HepG2 (cell line): Measurements from ENCODE around the gene ADI1. TPM values are rescaled to one million over a fixed set of nuclear protein-coding genes. Genes with fewer than 3 reads are reported as not detected.

Experiments used
- FOXA3 ChIP-seq: IDR thresholded peaks from 2 replicates; pipeline ENCODE4 v1.6.1; 2016; ENCODE audit warnings: missing genetic modification reagents, missing compliant biosample characterization
- FOXK1 ChIP-seq: sonication (generic); formaldehyde crosslinking; IDR thresholded peaks from 2 replicates; pipeline ENCODE4 v1.4.0; 2020; ENCODE audit warnings: low read depth, missing genetic modification reagents, borderline replicate concordance
- FOXM1 ChIP-seq: sonication (generic); formaldehyde crosslinking; IDR thresholded peaks from 2 replicates; pipeline ENCODE4 v1.5.0; 2020; ENCODE audit warnings: missing genetic modification reagents
- HDAC1 ChIP-seq: sonication (generic); formaldehyde crosslinking; IDR thresholded peaks from 2 replicates; pipeline ENCODE4 v1.5.1; 2020; ENCODE audit warnings: mild to moderate bottlenecking, missing genetic modification reagents
- IKZF4 ChIP-seq: sonication (generic); formaldehyde crosslinking; IDR thresholded peaks from 2 replicates; pipeline ENCODE4 v1.5.1; 2020; ENCODE audit warnings: borderline replicate concordance, mild to moderate bottlenecking, low read depth, missing genetic modification reagents; ENCODE audit errors: not compliant biosample characterization
- KMT2B ChIP-seq: IDR thresholded peaks from 2 replicates; pipeline ENCODE4 v1.6.1; 2016; ENCODE audit warnings: missing genetic modification reagents, missing compliant biosample characterization
- MATR3 ChIP-seq: sonication (generic); formaldehyde crosslinking; IDR thresholded peaks from 2 replicates; pipeline ENCODE4 v1.4.0; 2020; ENCODE audit warnings: missing genetic modification reagents
- NCOA2 ChIP-seq: sonication (generic); formaldehyde crosslinking; IDR thresholded peaks from 2 replicates; pipeline ENCODE4 v1.8.0; 2022; ENCODE audit warnings: inconsistent platforms
- NFKB2 ChIP-seq: sonication (generic); formaldehyde crosslinking; IDR thresholded peaks from 2 replicates; pipeline ENCODE4 v1.4.0; 2020; ENCODE audit warnings: missing genetic modification reagents, borderline replicate concordance
- NR1H2 ChIP-seq: sonication (generic); formaldehyde crosslinking; IDR thresholded peaks from 2 replicates; pipeline ENCODE4 v1.8.1; 2022; ENCODE audit warnings: low read depth, missing genetic modification reagents, borderline replicate concordance
- PPARG ChIP-seq: conservative IDR thresholded peaks from 2 replicates; pipeline ENCODE4 v1.6.1; 2016; ENCODE audit warnings: missing biosample characterization, missing genetic modification reagents
- RELA ChIP-seq: sonication (generic); formaldehyde crosslinking; IDR thresholded peaks from 2 replicates; pipeline ENCODE4 v1.4.0; 2020; ENCODE audit warnings: missing genetic modification reagents
- SNAI1 ChIP-seq: sonication (generic); formaldehyde crosslinking; IDR thresholded peaks from 2 replicates; pipeline ENCODE4 v1.5.0; 2020; ENCODE audit warnings: mild to moderate bottlenecking, missing genetic modification reagents, borderline replicate concordance
- SNAPC2 ChIP-seq: sonication (generic); formaldehyde crosslinking; IDR thresholded peaks from 2 replicates; pipeline ENCODE4 v1.8.1; 2022; ENCODE audit warnings: mild to moderate bottlenecking, missing genetic modification reagents
- SOX6 ChIP-seq, 2 experiments: fragments of 450-650 bp in 1 of 2; sonication (generic) in 1 of 2; formaldehyde crosslinking in 1 of 2; IDR thresholded peaks; 2 replicates each; pipeline versions ENCODE4 v1.4.0 to v1.6.1; 2017 to 2020; ENCODE audit warnings: antibody characterized with exemption in 1 of 2, mild to moderate bottlenecking in 1 of 2, missing genetic modification reagents in 1 of 2
- TAF15 ChIP-seq: fragments of 200-400 bp; formaldehyde crosslinking; IDR thresholded peaks from one replicate; pipeline ENCODE4 v1.6.1; 2018; ENCODE audit warnings: mild to moderate bottlenecking, low read depth, low read length; ENCODE audit not compliant: poor library complexity, severe bottlenecking
- TCF12 ChIP-seq, 2 experiments: fragments of 450-650 bp in 1 of 2; sonication (generic) in 1 of 2; formaldehyde crosslinking in 1 of 2; IDR thresholded peaks; 2 replicates each; pipeline versions ENCODE4 v1.6.1 to v1.8.0; 2017 to 2022; ENCODE audit warnings: antibody characterized with exemption in 1 of 2, mild to moderate bottlenecking in 1 of 2, missing genetic modification reagents in 1 of 2, moderate library complexity in 1 of 2
- ZFP36L2 ChIP-seq: sonication (generic); formaldehyde crosslinking; IDR thresholded peaks from 2 replicates; pipeline ENCODE4 v1.4.0; 2020; ENCODE audit warnings: missing genetic modification reagents
- ZNF557 ChIP-seq: sonication (generic); formaldehyde crosslinking; IDR thresholded peaks from 2 replicates; pipeline ENCODE4 v1.4.0; 2020; ENCODE audit warnings: missing genetic modification reagents
- polyA plus RNA-seq, 8 experiments: library from polyadenylated mRNA; depleted of rRNA in 3 of 8; stranded (reverse) in 7 of 8; unstranded in 1 of 8; fragments of >200 nt; fragmentation: Illumina TruSeq in 4 of 8; extraction: Trizol in 4 of 8; gene quantifications; 2 replicates each; pipeline versions ENCODE4 v1.2.1 to v1.2.3, GENCODE V29; 2011 to 2016; ENCODE audit warnings: low read depth in 4 of 8, missing spikeins in 1 of 8, mixed read lengths in 1 of 8; ENCODE audit not compliant: insufficient read depth in 1 of 8
- total RNA-seq, 5 experiments: library from RNA; depleted of rRNA; stranded (reverse); fragments of >200 nt; fragmentation: Illumina TruSeq; extraction: Trizol; gene quantifications; 2 replicates each; pipeline ENCODE4 v1.2.3, GENCODE V29; 2016; ENCODE audit warnings: low read depth in 1 of 5
- TF ChIP-seq, protein P1 (sequence below): sonication (generic); formaldehyde crosslinking; IDR thresholded peaks from 2 replicates; pipeline ENCODE4 v1.8.1; 2023; ENCODE audit warnings: missing genetic modification reagents, mild to moderate bottlenecking, borderline replicate concordance
- TF ChIP-seq, protein P2 (sequence below): sonication (generic); formaldehyde crosslinking; IDR thresholded peaks from 2 replicates; pipeline ENCODE4 v1.5.0; 2020; ENCODE audit warnings: mild to moderate bottlenecking, low read depth, missing genetic modification reagents, borderline replicate concordance
- TF ChIP-seq, protein P3 (sequence below): IDR thresholded peaks from 2 replicates; pipeline ENCODE4 v1.6.1; 2016
- TF ChIP-seq, protein P4 (sequence below): sonication (generic); formaldehyde crosslinking; IDR thresholded peaks from 2 replicates; pipeline ENCODE4 v1.8.0; 2022; ENCODE audit warnings: mild to moderate bottlenecking, missing genetic modification reagents; ENCODE audit not compliant: insufficient replicate concordance
- TF ChIP-seq, protein P5 (sequence below): IDR thresholded peaks from 2 replicates; pipeline ENCODE4 v1.6.1; 2016; ENCODE audit warnings: missing compliant biosample characterization, missing genetic modification reagents, borderline replicate concordance
- TF ChIP-seq, protein P6 (sequence below): IDR thresholded peaks from 2 replicates; pipeline ENCODE4 v1.6.1; 2018; ENCODE audit warnings: missing genetic modification reagents

ADI1 gene
- total and polyA plus RNA-seq, 2 of the 13 experiments (the other 11 are each of a cell fraction or from before 2014, with no cell fraction given) = 28.7 to 123 TPM

DNA sequence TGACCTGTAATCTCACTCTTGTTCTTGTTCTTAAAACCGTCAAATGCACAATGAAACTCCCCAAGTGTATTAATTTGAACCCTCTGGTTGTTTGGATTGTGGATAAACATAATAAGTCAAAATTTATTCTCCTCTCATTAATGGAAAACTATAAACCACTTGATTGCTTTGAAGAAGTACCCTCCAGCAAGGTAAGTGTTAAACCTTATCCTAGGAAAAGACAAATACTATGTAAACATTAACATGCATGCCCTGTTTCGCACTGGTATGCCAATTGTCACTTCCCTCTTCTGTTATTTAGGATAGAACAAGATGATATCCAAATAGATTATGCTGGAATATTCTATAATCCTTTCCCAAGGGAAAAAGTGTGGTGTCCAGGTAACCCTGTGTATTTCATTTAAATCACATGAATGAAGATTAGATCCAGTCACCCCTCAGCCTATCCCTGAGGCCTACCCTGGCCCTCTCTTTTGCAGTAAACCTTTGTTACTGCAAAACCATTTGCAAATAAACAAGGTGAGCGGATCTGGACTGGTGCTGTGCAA lies 1.3 kb downstream of the ADI1 start (continued):
- no peak for TF ChIP-seq SOX6 (IDR thresholded peaks at IDR 0.05)
- peak; percentile 42; the same call in 1 of the 2 replicates for TF ChIP-seq SOX6 (CRISPR knock-in tag; IDR thresholded peaks at IDR 0.05)
- peak; percentile 73 for TF ChIP-seq FOXK1 (CRISPR knock-in tag)
- no peak for TF ChIP-seq TAF15
- no peak for TF ChIP-seq ZNF557 (CRISPR knock-in tag)
- TF ChIP-seq, protein P1, sequence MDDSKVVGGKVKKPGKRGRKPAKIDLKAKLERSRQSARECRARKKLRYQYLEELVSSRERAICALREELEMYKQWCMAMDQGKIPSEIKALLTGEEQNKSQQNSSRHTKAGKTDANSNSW = no peak
- TF ChIP-seq RELA (CRISPR knock-in tag) = no peak
- no peak for TF ChIP-seq FOXM1 (CRISPR knock-in tag)
- TF ChIP-seq MATR3 (CRISPR knock-in tag) = no peak
- TF ChIP-seq, protein P2, sequence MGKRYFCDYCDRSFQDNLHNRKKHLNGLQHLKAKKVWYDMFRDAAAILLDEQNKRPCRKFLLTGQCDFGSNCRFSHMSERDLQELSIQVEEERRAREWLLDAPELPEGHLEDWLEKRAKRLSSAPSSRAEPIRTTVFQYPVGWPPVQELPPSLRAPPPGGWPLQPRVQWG (CRISPR knock-in tag) = no peak
- TF ChIP-seq, protein P3, sequence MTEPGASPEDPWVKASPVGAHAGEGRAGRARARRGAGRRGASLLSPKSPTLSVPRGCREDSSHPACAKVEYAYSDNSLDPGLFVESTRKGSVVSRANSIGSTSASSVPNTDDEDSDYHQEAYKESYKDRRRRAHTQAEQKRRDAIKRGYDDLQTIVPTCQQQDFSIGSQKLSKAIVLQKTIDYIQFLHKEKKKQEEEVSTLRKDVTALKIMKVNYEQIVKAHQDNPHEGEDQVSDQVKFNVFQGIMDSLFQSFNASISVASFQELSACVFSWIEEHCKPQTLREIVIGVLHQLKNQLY (CRISPR knock-in tag) = 0 out of 2 replicates have a peak, but pooled peaks have one; percentile 8
- TF ChIP-seq KMT2B = no peak
- peak; percentile 72 for TF ChIP-seq FOXA3 (CRISPR knock-in tag)
- TF ChIP-seq, protein P4, sequence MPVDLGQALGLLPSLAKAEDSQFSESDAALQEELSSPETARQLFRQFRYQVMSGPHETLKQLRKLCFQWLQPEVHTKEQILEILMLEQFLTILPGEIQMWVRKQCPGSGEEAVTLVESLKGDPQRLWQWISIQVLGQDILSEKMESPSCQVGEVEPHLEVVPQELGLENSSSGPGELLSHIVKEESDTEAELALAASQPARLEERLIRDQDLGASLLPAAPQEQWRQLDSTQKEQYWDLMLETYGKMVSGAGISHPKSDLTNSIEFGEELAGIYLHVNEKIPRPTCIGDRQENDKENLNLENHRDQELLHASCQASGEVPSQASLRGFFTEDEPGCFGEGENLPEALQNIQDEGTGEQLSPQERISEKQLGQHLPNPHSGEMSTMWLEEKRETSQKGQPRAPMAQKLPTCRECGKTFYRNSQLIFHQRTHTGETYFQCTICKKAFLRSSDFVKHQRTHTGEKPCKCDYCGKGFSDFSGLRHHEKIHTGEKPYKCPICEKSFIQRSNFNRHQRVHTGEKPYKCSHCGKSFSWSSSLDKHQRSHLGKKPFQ = no peak
- TF ChIP-seq HDAC1 (CRISPR knock-in tag) = no peak
- TF ChIP-seq IKZF4 (CRISPR knock-in tag) = no peak
- no peak for TF ChIP-seq NFKB2 (CRISPR knock-in tag)
- TF ChIP-seq PPARG (CRISPR knock-in tag) = no peak
- no peak for TF ChIP-seq TCF12 (IDR thresholded peaks at IDR 0.05)
- TF ChIP-seq TCF12 (CRISPR knock-in tag; IDR thresholded peaks at IDR 0.05) = no peak
- no peak for TF ChIP-seq ZFP36L2 (CRISPR knock-in tag)
- TF ChIP-seq, protein P5, sequence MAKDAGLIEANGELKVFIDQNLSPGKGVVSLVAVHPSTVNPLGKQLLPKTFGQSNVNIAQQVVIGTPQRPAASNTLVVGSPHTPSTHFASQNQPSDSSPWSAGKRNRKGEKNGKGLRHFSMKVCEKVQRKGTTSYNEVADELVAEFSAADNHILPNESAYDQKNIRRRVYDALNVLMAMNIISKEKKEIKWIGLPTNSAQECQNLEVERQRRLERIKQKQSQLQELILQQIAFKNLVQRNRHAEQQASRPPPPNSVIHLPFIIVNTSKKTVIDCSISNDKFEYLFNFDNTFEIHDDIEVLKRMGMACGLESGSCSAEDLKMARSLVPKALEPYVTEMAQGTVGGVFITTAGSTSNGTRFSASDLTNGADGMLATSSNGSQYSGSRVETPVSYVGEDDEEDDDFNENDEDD (CRISPR knock-in tag) = no peak
- TF ChIP-seq, protein P6, sequence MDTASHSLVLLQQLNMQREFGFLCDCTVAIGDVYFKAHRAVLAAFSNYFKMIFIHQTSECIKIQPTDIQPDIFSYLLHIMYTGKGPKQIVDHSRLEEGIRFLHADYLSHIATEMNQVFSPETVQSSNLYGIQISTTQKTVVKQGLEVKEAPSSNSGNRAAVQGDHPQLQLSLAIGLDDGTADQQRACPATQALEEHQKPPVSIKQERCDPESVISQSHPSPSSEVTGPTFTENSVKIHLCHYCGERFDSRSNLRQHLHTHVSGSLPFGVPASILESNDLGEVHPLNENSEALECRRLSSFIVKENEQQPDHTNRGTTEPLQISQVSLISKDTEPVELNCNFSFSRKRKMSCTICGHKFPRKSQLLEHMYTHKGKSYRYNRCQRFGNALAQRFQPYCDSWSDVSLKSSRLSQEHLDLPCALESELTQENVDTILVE = no peak; the same call in 1 of the 2 replicates
- TF ChIP-seq NR1H2 (CRISPR knock-in tag) = no peak
- TF ChIP-seq SNAI1 (CRISPR knock-in tag) = no peak
- TF ChIP-seq NCOA2 (CRISPR knock-in tag) = no peak
- peak; percentile 88; the same call in 1 of the 2 replicates for TF ChIP-seq SNAPC2 (CRISPR knock-in tag)
